Measurements from ENCODE around the gene MMD.

The MMD gene

GRCh38 chr17:55395803-55396505, 25.7 kb downstream of the MMD start:
- H3K27me3 ChIP-seq (ENCODE audit: insufficient read depth, poor library complexity, severe bottlenecking): no peaks in the 10 kb centered on the region
- H3K4me3 ChIP-seq (replicated peaks; ENCODE audit: insufficient read depth, low read length): no peak overlapping the region
- no peak overlapping the region for H3K27ac ChIP-seq (replicated peaks)
- TF ChIP-seq, protein P1, sequence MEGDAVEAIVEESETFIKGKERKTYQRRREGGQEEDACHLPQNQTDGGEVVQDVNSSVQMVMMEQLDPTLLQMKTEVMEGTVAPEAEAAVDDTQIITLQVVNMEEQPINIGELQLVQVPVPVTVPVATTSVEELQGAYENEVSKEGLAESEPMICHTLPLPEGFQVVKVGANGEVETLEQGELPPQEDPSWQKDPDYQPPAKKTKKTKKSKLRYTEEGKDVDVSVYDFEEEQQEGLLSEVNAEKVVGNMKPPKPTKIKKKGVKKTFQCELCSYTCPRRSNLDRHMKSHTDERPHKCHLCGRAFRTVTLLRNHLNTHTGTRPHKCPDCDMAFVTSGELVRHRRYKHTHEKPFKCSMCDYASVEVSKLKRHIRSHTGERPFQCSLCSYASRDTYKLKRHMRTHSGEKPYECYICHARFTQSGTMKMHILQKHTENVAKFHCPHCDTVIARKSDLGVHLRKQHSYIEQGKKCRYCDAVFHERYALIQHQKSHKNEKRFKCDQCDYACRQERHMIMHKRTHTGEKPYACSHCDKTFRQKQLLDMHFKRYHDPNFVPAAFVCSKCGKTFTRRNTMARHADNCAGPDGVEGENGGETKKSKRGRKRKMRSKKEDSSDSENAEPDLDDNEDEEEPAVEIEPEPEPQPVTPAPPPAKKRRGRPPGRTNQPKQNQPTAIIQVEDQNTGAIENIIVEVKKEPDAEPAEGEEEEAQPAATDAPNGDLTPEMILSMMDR (IDR thresholded peaks at IDR 0.05; ENCODE audit: insufficient read depth, low read length): no peak
- no peak for TF ChIP-seq SPI1 (IDR thresholded peaks at IDR 0.05; ENCODE audit: borderline replicate concordance, low read depth)
- TF ChIP-seq, protein P2, sequence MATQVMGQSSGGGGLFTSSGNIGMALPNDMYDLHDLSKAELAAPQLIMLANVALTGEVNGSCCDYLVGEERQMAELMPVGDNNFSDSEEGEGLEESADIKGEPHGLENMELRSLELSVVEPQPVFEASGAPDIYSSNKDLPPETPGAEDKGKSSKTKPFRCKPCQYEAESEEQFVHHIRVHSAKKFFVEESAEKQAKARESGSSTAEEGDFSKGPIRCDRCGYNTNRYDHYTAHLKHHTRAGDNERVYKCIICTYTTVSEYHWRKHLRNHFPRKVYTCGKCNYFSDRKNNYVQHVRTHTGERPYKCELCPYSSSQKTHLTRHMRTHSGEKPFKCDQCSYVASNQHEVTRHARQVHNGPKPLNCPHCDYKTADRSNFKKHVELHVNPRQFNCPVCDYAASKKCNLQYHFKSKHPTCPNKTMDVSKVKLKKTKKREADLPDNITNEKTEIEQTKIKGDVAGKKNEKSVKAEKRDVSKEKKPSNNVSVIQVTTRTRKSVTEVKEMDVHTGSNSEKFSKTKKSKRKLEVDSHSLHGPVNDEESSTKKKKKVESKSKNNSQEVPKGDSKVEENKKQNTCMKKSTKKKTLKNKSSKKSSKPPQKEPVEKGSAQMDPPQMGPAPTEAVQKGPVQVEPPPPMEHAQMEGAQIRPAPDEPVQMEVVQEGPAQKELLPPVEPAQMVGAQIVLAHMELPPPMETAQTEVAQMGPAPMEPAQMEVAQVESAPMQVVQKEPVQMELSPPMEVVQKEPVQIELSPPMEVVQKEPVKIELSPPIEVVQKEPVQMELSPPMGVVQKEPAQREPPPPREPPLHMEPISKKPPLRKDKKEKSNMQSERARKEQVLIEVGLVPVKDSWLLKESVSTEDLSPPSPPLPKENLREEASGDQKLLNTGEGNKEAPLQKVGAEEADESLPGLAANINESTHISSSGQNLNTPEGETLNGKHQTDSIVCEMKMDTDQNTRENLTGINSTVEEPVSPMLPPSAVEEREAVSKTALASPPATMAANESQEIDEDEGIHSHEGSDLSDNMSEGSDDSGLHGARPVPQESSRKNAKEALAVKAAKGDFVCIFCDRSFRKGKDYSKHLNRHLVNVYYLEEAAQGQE (IDR thresholded peaks at IDR 0.05; ENCODE audit: insufficient replicate concordance, low read depth): no peak
- no peak for DNase-seq (ENCODE audit: low read depth in 1 of 2, low spot score in 1 of 2)

DNA sequence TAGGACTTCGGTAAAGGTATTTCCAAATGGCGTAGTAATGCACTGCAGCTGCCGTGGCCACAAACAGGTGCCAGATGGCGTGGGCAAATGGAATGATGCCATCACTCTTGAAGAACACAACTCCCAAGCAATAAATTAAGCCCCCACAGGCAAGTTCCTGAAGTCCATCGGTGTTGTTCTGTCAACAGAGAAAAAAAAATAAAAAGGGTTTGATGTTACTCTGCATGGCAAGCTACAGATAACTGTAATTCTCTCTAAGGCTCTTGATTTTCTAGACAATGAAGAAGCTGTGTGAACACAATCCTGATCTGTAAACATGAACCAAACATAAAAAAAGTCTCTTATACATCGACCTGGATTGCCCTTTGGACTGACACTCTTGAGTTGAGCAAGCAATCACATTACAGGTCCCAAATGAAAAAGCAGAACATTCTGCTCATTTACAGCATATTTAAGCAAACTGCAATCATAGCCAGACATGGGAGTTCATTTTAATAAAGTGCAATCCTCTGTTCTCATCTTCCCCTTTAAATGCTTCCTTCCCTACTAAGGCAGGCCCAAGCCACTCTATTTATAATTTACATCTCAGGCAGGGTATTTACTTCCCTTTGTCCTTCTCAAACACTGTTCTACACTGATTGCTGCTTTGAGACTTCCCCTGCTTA, 27.1 kb downstream of the MMD start:
- no peak overlapping the region for H3K27ac ChIP-seq (replicated peaks)
- TF ChIP-seq, protein P2 (IDR thresholded peaks at IDR 0.05; ENCODE audit: insufficient replicate concordance, low read depth): no peak
- TF ChIP-seq SPI1 (IDR thresholded peaks at IDR 0.05; ENCODE audit: borderline replicate concordance, low read depth): no peak
- TF ChIP-seq, protein P1 (IDR thresholded peaks at IDR 0.05; ENCODE audit: insufficient read depth, low read length): no peak
- TF ChIP-seq POLR2AphosphoS5 (IDR thresholded peaks at IDR 0.05; ENCODE audit: low read depth): no peak
- TF ChIP-seq GABPA (IDR thresholded peaks at IDR 0.05; ENCODE audit: low read depth): no peak
- DNase-seq (ENCODE audit: low read depth in 1 of 2, low spot score in 1 of 2): no peak
- no peak overlapping the region for H3K4me3 ChIP-seq (replicated peaks; ENCODE audit: insufficient read depth, low read length)
- H3K27me3 ChIP-seq (ENCODE audit: insufficient read depth, poor library complexity, severe bottlenecking): no peaks in the 10 kb centered on the region

DNA sequence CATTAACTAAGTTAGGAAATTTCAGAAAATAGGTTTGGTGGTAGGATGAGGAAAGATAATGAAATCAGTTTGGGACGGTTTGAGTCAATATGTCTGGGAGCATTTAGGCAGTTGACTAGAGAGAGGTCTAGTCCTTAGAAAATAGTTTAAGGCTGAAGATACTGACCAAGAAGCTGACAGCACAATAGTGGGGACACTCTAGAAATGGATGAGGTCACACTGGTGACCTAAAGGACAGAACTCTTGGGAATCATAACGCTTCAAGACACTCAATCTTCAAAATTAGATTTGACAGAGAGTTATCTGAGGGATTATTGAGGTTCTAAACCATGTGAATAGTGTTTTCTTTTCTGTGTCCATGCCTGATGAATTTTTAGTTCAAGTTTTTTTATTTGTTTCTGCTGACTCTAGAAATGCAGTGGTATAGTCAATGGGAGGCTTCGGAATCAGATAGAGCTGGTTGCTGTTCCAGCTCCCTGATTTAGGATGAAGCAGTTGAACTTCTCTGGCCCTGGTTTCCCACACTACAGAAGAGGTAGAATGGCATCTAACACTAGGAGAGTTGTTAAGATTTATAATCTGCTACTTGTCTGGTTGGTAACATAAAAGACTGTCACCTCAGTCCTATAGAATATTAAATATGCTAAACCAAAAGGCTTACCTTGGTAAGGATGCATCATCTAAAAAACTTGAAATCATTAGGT, 29.7 kb downstream of the MMD start:
- TF ChIP-seq, protein P1 (IDR thresholded peaks at IDR 0.05; ENCODE audit: insufficient read depth, low read length): no peak
- no peak for TF ChIP-seq SPI1 (IDR thresholded peaks at IDR 0.05; ENCODE audit: borderline replicate concordance, low read depth)
- no peak for TF ChIP-seq GABPA (IDR thresholded peaks at IDR 0.05; ENCODE audit: low read depth)
- no peak for TF ChIP-seq POLR2AphosphoS5 (IDR thresholded peaks at IDR 0.05; ENCODE audit: low read depth)
- TF ChIP-seq, protein P2 (IDR thresholded peaks at IDR 0.05; ENCODE audit: insufficient replicate concordance, low read depth): no peak
- H3K27ac ChIP-seq (replicated peaks): no peak overlapping the region
- no peak for DNase-seq (ENCODE audit: low read depth in 1 of 2, low spot score in 1 of 2)

More for the DNA sequence above, 29.7 kb downstream of the MMD start:
- Histone ChIP-seq H3K27me3 (ENCODE audit: insufficient read depth, poor library complexity, severe bottlenecking) (no peaks in the 10 kb centered on the region), H3K4me3 (replicated peaks; ENCODE audit: insufficient read depth, low read length) (no peak overlapping the region)

All from HL-60 (cell line).